Effector CD4-positive, alpha-beta T cell (primary cell): ENCODE measurements around the gene FCF1.
"Not testable (repeated sequence)": the region's sequence is repeated elsewhere in the genome, so short reads cannot be mapped to it uniquely, and the experiment has no call there.

Experiments
- DNase-seq: peaks from one replicate; pipeline ENCODE4 v3.0.0-alpha.2; 2020

FCF1 gene

DNA sequence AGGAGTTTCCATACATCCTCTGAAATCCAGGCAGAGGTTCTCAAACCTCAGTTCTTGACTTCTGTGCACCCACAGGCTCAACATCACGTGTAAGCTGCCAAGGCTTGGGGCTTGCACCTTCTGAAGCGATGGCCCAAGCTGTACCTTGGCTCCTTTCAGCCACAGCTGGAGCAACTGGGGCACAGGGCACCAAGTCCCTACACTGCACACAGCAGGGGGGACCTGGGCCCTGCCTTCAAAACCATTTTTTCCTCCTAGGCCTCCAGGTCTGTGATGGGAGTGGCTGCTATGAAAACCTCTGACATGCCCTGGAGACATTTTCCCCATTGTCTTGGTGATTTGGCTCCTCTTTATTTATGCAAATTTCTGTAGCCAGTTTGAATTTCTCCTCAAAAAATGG, 10.7 kb upstream of the FCF1 start:
- no peak for DNase-seq

DNA sequence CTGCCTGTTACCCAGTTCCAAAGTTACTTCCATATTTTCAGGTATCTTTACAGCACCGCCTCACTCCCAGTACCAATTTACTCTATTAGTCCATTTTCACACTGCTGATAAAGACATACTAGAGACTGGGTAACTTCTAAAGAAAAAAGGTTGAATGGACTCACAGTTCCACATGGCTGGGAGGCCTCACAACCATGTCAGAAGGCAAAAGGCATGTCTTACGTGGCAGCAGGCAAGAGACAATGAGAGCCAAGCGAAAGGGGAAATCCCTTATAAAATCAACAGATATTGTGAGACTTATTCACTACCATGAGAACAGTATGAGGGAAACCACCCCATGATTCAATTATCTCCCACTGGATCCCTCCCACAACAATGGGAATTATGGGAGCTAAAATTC, 9.9 kb upstream of the FCF1 start:
- no peak for DNase-seq

DNA sequence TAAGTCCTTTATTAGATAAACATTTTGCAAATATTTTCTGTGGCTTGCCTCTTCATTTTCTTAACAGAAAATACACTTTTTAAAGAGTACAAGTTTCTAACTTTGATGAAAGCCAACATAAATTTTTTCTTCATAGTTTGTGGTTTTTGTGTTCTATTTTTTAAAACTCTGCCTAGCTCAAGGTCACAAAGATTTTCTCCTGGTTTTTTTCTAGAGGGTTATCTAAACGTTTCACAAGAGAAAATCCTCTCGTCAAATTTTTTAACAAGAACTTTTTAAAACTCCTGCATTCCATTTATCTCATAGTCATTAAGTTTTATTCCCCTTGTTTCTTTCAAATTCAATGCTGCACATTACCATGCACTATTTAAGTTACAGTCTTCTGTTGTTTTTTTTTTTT, 8.3 kb upstream of the FCF1 start:
- no peak for DNase-seq

DNA sequence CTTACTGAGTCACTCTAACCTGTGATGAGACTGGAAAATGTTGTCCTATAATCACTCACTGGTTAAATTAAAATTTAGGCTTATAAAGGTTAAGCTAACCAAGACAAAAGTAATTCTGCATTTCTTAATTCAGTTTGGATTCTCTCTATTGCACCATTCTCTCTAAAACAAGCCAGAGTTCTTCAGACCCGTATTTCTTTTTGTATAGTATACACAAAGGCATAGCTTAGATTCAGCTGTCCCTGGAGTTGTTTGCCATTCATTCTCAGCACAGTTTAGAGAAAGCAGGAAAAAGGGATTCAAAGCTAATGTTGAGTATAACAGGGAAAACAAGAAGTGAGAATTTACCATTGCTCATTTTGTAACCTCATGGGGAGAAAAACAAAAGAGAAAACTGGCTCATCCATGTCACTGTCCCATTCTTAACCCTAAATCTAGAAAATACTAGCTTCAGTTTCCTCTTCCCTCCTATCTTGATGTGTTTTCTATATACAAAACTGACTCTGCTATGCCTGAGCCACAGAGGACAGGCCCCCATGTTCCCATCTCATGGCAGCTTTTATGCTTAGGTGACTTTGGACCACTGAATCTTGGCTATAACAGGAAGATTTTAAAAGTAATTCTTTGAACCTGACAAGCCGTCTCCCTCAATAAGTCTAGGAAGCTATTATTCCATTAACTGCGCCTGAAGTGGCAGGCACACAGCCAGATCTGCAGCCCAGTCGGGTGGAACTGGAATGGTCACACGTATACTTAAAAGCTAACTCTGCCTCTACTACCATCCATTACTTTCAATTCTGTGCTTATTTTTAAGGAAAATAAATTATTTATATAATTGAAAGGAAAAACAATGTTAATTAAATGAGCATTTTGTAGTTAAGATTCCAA, 7.1 kb upstream of the FCF1 start:
- no peak for DNase-seq

DNA sequence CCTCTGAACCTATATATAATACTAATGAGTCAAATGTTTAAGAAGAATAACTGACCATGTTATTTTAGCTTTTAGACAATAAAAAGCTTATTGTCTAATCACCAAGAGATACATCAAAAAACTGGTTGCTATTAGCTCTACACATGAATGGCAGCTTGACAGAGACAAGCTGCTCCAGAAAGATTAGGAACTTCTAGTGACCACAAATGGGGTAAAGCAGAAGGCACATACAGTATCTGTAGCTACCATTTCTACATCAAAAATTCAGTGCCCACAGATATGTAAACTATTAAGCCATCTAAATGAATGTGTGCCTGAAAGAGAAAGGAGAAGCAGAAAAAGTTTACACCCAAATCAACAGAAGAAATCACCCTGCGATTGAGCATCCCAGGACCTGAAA, 2.5 kb upstream of the FCF1 start:
- no peak for DNase-seq

DNA sequence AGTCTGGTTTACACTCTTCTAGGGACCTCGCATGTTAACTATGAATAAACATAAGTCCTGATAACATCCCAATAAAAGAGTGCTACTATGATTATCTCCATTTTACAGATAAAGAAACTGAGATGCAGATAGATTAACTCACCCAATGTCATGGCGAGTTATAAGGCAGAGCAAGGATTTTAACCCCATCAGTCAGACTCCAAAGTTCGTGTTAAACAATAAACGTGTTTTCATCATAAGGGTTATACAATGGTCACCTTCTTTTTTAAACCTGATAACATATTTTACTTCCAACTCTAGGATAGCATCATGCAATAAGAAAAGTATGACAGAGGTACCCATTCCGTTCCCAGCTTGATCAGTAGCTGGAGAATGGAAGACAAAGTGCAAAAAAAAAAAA, 1.3 kb upstream of the FCF1 start:
- DNase-seq: no peak

DNA sequence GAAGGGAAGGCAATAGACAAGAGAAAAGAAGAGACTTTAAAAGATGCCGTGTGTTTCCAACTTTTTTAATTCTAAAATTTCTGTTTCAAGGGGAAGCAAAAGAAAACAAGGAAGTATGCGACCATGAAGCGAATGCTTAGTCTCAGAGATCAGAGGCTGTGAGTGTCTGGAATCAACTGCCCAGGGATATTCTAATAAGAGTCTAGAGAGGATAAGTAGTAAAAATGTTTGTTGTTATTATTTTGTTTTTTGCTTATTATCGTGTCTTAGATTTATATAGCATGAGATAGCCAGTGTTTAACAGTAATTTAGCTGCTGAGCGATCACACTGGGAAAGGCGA, 421 bp downstream of the FCF1 start:
- DNase-seq: no peak

DNA sequence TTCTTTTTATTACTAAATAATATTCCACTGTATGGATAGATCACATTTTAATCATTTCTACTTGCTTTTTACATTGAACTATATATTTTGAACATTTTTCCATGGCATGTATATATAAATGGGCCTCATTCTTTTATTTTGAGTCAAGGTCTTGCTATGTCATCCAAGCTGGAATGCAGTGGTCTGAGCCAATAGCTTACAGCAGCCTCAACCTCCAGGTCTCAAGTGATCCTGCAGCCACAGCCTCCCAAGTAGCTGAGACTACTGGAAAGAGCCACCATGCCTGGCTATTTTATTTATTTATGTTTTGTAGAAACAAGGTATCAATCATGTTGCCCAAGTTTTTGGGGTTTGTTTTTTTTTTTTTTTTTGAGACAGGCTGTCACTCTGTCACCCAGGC, 7.6 kb downstream of the FCF1 start:
- no peak for DNase-seq

DNA sequence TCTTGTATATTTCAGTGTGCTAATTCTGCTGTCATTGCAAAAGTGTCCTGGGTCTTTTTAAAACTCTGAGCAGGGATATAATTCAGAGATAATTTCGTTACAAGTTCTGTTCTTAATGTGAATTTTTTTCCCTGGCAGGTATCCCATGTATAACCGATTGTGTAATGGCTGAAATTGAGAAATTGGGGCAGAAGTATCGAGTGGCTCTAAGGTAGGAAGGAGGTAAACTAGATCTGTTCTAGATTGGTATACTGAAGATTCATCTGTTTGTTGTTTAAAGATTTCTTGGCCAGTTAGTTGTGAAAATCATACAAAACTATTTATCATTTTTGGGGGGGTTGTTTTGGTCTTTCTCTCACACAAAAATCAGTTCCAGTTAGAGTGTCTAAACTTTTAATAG, 10.2 kb downstream of the FCF1 start:
- DNase-seq: no peak

DNA sequence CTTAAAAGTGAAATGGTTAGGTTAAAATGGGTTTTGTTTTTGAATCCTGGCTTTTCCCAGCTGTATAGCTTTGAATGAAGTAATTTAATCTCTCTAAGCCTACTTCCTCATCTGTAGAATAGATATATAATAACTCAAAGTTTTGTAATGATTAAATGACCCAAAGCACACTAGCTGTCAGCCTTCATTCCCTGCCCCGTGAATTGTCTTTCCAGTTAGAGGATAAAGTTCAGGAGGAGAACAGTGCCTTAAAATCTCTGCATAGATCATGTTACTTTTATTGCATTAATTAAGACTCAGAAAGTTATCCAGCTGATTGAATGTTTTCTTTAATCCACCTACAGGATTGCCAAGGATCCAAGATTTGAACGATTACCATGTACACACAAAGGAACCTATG, 19.4 kb downstream of the FCF1 start:
- no peak for DNase-seq

DNA sequence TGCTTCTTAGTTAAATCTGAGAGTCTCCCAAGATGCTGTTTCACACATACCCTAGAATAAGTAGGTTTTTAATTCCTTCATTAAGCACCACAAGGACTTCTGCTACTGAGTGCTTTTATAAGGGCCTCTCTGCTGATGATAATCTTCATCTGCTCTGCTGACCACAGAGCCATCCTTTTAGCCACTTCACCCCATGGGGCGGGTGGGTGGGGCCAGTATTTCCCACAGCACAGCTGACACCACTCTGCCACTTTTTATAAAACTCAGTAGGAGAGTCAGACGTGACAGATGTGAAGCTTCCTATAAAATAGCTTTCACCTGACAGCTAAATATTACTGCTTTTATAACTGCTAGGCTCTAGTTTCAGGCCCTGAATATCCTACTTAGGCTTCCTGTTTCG, 20.3 kb downstream of the FCF1 start:
- no peak for DNase-seq

DNA sequence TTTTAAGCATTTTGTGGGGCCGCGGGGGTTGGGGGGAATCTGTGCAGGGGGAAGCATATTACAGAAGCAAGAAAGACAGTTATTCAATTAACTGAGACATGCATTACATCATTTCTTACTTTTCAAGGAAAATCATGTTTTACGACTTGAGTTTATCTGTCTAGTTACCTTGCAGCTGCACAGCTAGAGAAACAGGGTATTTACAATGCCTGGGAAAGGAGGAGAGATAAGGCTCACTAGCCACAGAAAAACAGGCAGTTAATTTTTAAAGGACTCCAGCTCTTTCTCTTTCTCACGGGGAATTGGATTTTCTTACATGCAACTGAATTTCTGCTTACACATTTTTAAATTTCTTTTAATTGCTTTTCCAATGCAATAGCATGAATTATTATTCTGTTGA, 22.2 kb downstream of the FCF1 start:
- no peak for DNase-seq

DNA sequence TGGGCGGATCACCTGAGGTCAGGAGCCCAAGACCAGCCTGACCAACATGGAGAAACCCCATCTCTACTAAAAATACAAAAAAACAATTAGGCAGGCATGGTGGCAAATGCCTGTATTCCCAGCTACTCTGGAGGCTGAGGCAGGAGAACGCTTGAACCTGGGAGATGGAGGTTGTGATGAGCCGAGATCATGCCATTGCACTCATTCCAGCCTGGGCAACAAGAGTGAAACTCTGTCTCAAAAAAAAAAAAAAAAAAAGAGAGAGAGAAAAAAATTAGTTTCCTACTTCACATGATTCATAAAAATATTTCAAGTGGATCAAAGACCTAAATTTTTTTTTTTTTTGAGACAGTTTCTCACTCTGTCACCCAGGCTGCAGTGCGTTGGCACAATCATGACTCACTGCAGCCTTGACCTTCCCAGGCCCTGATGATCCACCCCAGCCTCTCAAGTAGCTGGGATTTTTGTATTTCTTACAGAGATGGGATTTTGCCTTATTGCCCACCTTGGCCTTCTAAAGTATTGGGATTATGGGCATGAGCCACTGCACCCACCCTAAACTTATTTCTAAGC, 24.9 kb downstream of the FCF1 start:
- DNase-seq: no peak

DNA sequence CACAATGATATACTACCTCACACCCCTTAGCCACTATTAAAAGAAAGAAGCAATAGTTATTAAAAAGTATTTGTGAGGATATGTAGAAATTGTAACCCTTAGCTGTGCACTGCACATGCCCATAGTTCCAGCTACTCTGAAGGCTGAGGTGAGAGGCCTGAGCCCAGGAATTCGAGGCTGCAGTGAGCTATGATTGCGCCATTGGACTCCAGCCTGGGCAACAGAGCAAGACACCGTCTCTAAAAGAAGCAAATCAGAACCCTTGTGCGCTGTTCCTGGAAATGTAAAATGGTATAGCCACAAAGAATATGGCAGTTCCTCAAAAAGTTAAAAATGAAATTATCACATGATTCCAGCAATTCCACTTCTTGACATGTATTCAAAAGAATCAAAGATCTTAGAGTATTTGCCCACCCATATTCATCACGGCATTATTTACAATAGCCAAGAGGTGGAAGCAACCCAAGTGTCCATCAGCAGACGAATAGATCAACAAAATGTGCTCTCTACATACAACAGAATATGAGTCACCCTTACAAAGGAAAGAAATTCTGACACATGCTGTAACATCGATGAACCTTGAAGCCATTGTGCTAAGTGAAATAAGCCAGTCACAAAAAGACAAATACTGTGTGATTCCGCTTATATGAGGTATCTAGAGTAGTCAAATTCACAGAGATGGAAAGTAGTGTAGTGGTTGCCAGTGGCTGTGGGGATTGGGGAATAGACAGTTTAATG, 26.5 kb downstream of the FCF1 start:
- no peak for DNase-seq

DNA sequence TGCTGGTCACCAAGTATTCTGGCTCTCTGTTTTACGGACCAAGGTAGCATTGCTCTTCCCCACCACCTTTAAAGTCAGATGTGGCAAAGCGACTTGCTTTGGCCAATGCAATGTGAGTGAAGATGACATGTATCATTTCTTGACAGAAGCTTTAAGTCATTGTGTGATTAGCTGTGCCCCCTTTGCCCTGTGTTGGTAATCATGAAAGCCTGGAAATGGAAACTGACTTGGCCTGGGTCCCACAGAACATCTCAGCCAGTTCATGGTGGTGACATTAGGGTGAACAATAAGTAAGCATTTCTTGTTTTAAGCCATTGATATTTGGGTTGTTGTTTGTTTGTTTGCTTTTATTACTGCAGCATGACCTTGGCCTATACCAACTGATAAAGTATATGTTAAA, 34.3 kb downstream of the FCF1 start:
- DNase-seq: no peak

DNA sequence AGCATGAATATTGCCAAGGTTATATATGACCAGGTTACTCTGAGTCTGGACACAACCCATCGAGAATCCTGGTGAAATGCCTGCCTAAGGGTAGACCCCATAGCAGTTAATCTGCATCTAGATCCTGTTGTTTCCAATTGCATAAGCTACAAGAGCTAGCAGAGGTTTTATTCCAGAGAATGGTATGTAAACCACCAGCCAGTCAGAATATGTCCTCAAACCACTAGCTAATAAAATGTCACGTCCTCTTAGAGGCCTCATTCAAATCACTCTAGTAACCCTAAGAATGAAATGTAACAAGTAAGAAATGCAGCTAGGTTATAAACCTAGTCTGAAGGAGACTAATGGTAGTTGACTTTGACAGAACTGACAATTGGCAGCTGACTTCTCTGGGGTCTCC, 41.2 kb downstream of the FCF1 start:
- no peak for DNase-seq

DNA sequence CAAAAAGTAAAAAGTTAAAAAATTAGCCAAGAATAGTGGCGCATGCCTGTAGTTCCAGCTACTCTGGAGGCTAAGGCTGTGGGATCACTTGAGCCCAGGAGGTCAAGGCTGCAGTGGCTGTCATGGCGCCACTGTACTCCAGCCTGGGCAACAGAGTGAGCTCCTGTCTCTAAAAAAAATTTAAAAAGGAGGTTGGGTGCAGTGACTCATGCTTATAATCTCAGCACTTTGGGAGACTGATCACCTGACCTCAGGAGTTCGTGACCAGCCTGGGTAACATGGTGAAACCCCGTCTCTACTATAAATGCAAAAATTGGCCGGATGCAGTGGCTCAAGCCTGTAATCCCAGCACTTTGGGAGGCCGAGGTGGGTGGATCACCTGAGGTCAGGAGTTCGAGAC, 42.0 kb downstream of the FCF1 start:
- no peak for DNase-seq

DNA sequence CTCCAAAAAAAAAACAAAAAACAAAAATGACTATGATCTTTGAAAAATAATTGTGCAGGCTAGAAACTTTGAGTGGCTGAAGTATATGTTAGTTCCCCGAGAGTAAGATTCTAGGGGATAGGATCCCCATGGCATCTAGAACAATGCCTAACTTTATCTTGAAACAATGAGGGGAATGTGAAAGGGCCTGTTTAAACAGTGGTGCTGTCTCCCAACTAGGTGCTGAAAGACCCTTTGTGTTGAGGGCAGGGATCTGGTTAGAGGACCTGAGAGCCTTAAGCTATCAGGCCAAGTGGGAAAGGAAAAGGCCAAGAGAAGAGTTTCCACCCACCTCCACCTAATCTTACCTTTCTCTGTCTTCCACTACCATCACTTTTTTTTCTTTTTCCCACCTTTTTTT, 43.4 kb downstream of the FCF1 start:
- no peak for DNase-seq

DNA sequence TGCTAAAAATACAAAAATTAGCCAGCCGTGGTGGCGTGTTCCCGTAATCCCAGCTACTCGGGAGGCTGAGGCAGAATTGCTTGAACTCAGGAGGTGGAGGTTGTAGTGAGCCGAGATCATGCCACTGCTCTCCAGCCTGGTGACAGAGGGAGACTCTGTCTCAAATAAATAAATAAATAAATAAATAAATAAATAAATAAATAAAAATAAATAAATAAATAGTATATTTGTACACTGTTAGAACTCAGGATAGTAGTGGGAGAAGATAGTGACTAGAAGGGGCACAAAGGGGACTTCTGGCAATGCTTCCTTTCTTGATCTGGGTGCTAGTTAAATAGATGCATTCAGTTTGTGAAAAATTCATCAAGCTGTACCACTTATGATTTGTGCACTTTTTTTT, 45.6 kb downstream of the FCF1 start:
- DNase-seq: not testable (repeated sequence)

DNA sequence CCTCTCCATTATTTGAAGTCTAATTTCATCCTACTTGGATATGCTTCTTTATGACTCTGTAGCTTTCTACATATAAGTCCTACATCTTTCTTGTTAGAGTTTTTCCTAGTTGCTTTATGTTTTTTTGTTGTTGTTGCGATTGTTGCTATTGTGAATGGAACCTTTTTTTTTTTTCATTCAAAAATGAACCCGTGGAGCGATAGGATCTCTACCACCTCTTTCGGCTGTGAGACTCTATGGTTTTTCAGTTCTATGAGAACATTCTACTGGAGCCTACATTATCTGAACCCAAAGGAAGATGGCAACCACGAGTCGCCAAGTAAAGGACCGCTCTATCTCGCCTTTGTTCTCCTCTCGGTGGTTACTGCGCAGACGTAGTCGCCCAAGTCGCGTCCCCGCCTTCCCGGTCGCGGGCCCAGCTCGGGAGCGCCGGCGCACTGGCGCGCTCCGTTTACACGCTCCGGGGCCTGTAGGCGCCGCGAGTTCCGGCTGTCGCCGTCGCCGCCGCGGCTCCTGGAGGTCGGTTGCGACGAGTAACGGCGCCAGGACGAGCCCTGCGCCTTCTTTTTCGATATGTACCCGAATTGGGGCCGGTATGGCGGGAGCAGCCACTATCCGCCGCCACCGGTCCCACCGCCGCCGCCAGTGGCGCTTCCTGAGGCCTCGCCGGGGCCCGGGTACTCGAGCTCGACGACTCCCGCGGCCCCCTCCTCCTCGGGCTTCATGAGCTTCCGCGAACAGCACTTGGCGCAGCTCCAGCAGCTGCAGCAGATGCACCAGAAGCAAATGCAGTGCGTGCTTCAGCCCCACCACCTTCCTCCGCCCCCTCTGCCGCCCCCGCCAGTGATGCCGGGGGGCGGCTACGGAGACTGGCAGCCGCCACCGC, 50.2 kb downstream of the FCF1 start, which contains the start of gene YLPM1:
Gene YLPM1, plus strand, starts transcription at position 400 of the 886 bp plus-strand sequence. Its CDS starts 174 bp downstream, at position 574.
- DNase-seq: peak; percentile 87

DNA sequence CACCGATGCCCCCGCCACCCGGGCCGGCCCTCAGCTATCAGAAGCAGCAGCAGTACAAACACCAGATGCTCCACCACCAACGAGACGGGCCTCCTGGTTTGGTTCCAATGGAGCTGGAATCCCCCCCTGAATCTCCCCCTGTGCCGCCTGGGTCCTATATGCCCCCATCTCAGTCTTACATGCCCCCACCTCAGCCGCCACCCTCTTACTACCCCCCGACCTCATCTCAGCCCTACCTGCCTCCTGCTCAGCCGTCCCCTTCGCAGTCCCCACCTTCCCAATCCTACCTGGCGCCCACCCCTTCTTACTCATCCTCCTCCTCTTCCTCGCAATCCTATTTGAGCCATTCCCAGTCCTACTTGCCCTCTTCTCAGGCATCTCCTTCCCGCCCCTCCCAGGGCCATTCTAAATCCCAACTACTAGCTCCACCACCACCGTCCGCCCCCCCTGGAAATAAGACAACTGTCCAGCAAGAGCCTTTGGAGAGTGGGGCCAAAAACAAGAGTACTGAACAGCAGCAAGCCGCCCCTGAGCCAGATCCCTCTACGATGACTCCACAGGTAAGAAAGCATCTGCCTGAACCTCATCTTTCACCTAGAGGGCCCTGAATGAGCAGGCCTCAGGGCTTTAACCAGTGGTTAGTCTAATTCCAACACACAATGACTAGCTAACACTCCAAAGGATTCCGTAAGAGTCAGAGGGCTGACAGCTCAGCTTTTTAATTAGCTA, 51.0 kb downstream of the FCF1 start:
- no peak for DNase-seq

DNA sequence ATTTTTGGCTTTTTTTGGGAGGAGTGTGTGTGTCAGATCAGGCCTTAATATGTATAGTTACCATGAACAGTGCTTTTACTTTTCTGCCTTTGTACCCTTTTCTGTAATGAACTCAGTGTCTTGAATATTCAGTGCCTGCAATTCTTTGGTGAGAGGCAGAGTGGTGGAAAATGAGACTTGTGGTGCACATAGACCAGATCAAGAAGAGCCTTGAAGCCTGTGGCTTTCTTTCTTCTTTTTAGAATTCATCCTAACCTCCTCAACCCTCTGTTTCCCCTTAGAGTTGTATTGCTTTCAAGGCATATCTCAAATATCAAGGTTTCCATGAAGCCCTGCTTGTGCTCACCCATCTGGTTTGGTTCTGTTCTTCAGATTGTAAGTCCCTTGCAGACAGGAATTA, 52.8 kb downstream of the FCF1 start:
- no peak for DNase-seq
